Stimulated activated CD4-positive, alpha-beta T cell treated with anti-CD3 and anti-CD28 coated beads, Interleukin-1b, Interleukin-23, amount 100 ng/mL, for 24 hours (primary cell): ENCODE data around the gene STAT1.

Experiments
- DNase-seq, 4 experiments: peaks; one replicate each; pipeline ENCODE4 v3.0.0-alpha.2; 2020; ENCODE audit warnings: low read depth in 4 of 4, low spot score in 1 of 4

Gene STAT1

GRCh38 chr2:190986221-190986953, 27.6 kb downstream of the STAT1 start:
- DNase-seq, result no peak

- DNase-seq, result no peak
Observed at GRCh38 chr2:190984595-190984994, 29.4 kb downstream of the STAT1 start.

- no peak for DNase-seq
Observed at GRCh38 chr2:190982262-190983034, 31.5 kb downstream of the STAT1 start.

- no peak for DNase-seq
Observed at GRCh38 chr2:190981733-190982132, 32.2 kb downstream of the STAT1 start.

GRCh38 chr2:190981333-190981732, 32.6 kb downstream of the STAT1 start:
- DNase-seq, result no peak

GRCh38 chr2:190980630-190981209, 33.3 kb downstream of the STAT1 start:
- DNase-seq, result no peak

GRCh38 chr2:190979906-190980629, 33.9 kb downstream of the STAT1 start:
- no peak for DNase-seq

- DNase-seq, result no peak
Observed at GRCh38 chr2:190978389-190979053, 35.5 kb downstream of the STAT1 start.

GRCh38 chr2:190977505-190977904, 36.5 kb downstream of the STAT1 start:
- DNase-seq, result no peak

GRCh38 chr2:190976521-190976920, 37.5 kb downstream of the STAT1 start:
- no peak for DNase-seq

- no peak for DNase-seq
Observed at GRCh38 chr2:190974629-190975361, 39.2 kb downstream of the STAT1 start.

GRCh38 chr2:190973726-190974628, 40.0 kb downstream of the STAT1 start:
- no peak for DNase-seq

GRCh38 chr2:190973262-190973661, 40.7 kb downstream of the STAT1 start:
- no peak for DNase-seq

- no peak for DNase-seq
Observed at GRCh38 chr2:190972846-190973245, 41.1 kb downstream of the STAT1 start.

GRCh38 chr2:190972213-190972612, 41.8 kb downstream of the STAT1 start:
- DNase-seq, result no peak

- DNase-seq, result no peak
Observed at GRCh38 chr2:190970873-190971506, 43.0 kb downstream of the STAT1 start.

- no peak for DNase-seq
Observed at GRCh38 chr2:190970160-190970559, 43.8 kb downstream of the STAT1 start.

- no peak for DNase-seq
Observed at GRCh38 chr2:190968522-190968921, 45.4 kb downstream of the STAT1 start.
